IMR-90 (cell line): Measurements from ENCODE around the gene DHX57.

Experiments used
- CTCF ChIP-seq: conservative IDR thresholded peaks from 2 replicates; pipeline ENCODE4 v1.5.1; 2012; ENCODE audit warnings: mild to moderate bottlenecking, low read depth, low read length, improper control_type of control experiment
- MAZ ChIP-seq: IDR thresholded peaks from 2 replicates; pipeline ENCODE4 v1.6.1; 2012; ENCODE audit warnings: low read depth, mild to moderate bottlenecking, low read length, improper control_type of control experiment, moderate library complexity, borderline replicate concordance
- POLR2A ChIP-seq: IDR thresholded peaks from 2 replicates; pipeline ENCODE4 v1.6.1; 2012; ENCODE audit warnings: mild to moderate bottlenecking, low read depth, low read length
- SMC3 ChIP-seq: fragments of 150-350 bp; IDR thresholded peaks from 2 replicates; pipeline ENCODE4 v1.6.1; 2016; ENCODE audit warnings: low read depth, mild to moderate bottlenecking, antibody characterized with exemption, low read length, moderate library complexity

GRCh38 chr2:38907242-38907641 lies 31.5 kb upstream of the DHX57 start:
- no peak for TF ChIP-seq POLR2A
- no peak for TF ChIP-seq CTCF
- no peak for TF ChIP-seq MAZ
- no peak for TF ChIP-seq SMC3
